ENCODE measurements around the gene CLTCL1. TPM values are rescaled to one million over a fixed set of nuclear protein-coding genes. Genes with fewer than 3 reads are reported as not detected.
A peak's percentile ranks its signal among the peaks of the same experiment; 100 is the strongest.
"Not testable (repeated sequence)": the region's sequence is repeated elsewhere in the genome, so short reads cannot be mapped to it uniquely, and the experiment has no call there.

CLTCL1 gene
- total RNA-seq, 4 donors from 2014 or later: 111 to 311 (median 215) TPM

- peaks cover 0 to 16% (median 0%) of the 10 kb centered on the region in 3 donors for H3K9me3 ChIP-seq
- no peak overlapping the region for H3K4me3 ChIP-seq
- H3K4me1 ChIP-seq: no peaks in the 10 kb centered on the region
- H3K36me3 ChIP-seq: no peaks in the 10 kb centered on the region
- DNase-seq (no peak), ATAC-seq (no peak)
- intact Hi-C loops (cut with DNase I; ENCODE audit: low total_unique reads): no loop called here
- no peaks in the 10 kb centered on the region for H3K27me3 ChIP-seq
- TF ChIP-seq CTCF (IDR thresholded peaks at IDR 0.05 in 4 of 5, conservative IDR thresholded peaks at IDR 0.05 in 1 of 5): no peak
- no peak for TF ChIP-seq POLR2A (IDR thresholded peaks at IDR 0.05)
- no peak overlapping the region for H3K27ac ChIP-seq
- in situ Hi-C loops (cut with MboI; ENCODE audit: low sequenced_read_pairs in 4 of 4): no loop called here
Observed at GRCh38 chr22:19317865-19318264, 26.3 kb upstream of the CLTCL1 start.

GRCh38 chr22:19307872-19308271 lies 16.4 kb upstream of the CLTCL1 start:
- H3K27me3 ChIP-seq: no peaks in the 10 kb centered on the region
- no peak for ATAC-seq
- H3K36me3 ChIP-seq: no peaks in the 10 kb centered on the region
- DNase-seq: no peak
- H3K4me1 ChIP-seq: no peaks in the 10 kb centered on the region
- intact Hi-C loops (cut with DNase I; ENCODE audit: low total_unique reads) (no loop called here), in situ Hi-C loops (cut with MboI; ENCODE audit: low sequenced_read_pairs in 4 of 4) (no loop called here)
- H3K4me3 ChIP-seq: no peak overlapping the region
- H3K9me3 ChIP-seq: no peaks in the 10 kb centered on the region
- no peak for TF ChIP-seq POLR2A (IDR thresholded peaks at IDR 0.05)
- TF ChIP-seq CTCF (IDR thresholded peaks at IDR 0.05 in 4 of 5, conservative IDR thresholded peaks at IDR 0.05 in 1 of 5): no peak
- H3K27ac ChIP-seq: no peak overlapping the region

GRCh38 chr22:19306535-19306934 lies 15.0 kb upstream of the CLTCL1 start:
- DNase-seq; H3K27ac ChIP-seq; H3K9me3 ChIP-seq; H3K4me1 ChIP-seq; H3K27me3 ChIP-seq; ATAC-seq; in situ Hi-C loops (cut with MboI; ENCODE audit: low sequenced_read_pairs in 4 of 4); intact Hi-C loops (cut with DNase I; ENCODE audit: low total_unique reads); H3K36me3 ChIP-seq; H3K4me3 ChIP-seq: not testable (repeated sequence)

GRCh38 chr22:19304547-19304946 lies 13.0 kb upstream of the CLTCL1 start:
- no peak overlapping the region for H3K27ac ChIP-seq
- in situ Hi-C loops (cut with MboI; ENCODE audit: low sequenced_read_pairs in 4 of 4) (no loop called here), intact Hi-C loops (cut with DNase I; ENCODE audit: low total_unique reads) (no loop called here)
- no peak for TF ChIP-seq POLR2A (IDR thresholded peaks at IDR 0.05)
- H3K36me3 ChIP-seq: no peaks in the 10 kb centered on the region
- H3K4me1 ChIP-seq: no peaks in the 10 kb centered on the region
- H3K27me3 ChIP-seq: no peaks in the 10 kb centered on the region
- DNase-seq (no peak), ATAC-seq (no peak)
- H3K4me3 ChIP-seq: no peak overlapping the region
- no peaks in the 10 kb centered on the region for H3K9me3 ChIP-seq

GRCh38 chr22:19303785-19304184 lies 12.3 kb upstream of the CLTCL1 start:
- in situ Hi-C loops (cut with MboI; ENCODE audit: low sequenced_read_pairs in 4 of 4) (no loop called here), intact Hi-C loops (cut with DNase I; ENCODE audit: low total_unique reads) (no loop called here)
- DNase-seq (no peak), ATAC-seq (no peak)
- TF ChIP-seq CTCF (IDR thresholded peaks at IDR 0.05 in 4 of 5, conservative IDR thresholded peaks at IDR 0.05 in 1 of 5) (no peak), POLR2A (IDR thresholded peaks at IDR 0.05) (no peak)
- Histone ChIP-seq H3K27ac (no peak overlapping the region), H3K36me3 (no peaks in the 10 kb centered on the region), H3K27me3 (no peaks in the 10 kb centered on the region), H3K9me3 (no peaks in the 10 kb centered on the region), H3K4me3 (no peak overlapping the region), H3K4me1 (no peaks in the 10 kb centered on the region)

GRCh38 chr22:19295733-19296132 lies 4.2 kb upstream of the CLTCL1 start:
- peaks cover 9 to 16% of the 10 kb centered on the region in 2 donors for H3K4me1 ChIP-seq
- in situ Hi-C loops (cut with MboI; ENCODE audit: low sequenced_read_pairs in 4 of 4) (loop anchor here in 1 of 4 donors (10.0 kb wide), 1 partner anchor 149 kb away; the partner anchor contains the start of gene C22orf39), intact Hi-C loops (cut with DNase I; ENCODE audit: low total_unique reads) (loop anchor here (5.0 to 10.0 kb wide), 2 partner anchors 337 to 1259 kb away; no protein-coding TSS in a partner anchor)
- H3K36me3 ChIP-seq: no peaks in the 10 kb centered on the region
- H3K9me3 ChIP-seq: no peaks in the 10 kb centered on the region
- DNase-seq: no peak
- no peak for ATAC-seq
- H3K27me3 ChIP-seq: no peaks in the 10 kb centered on the region
- TF ChIP-seq CTCF (IDR thresholded peaks at IDR 0.05 in 4 of 5, conservative IDR thresholded peaks at IDR 0.05 in 1 of 5) (no peak), POLR2A (IDR thresholded peaks at IDR 0.05) (no peak)
- peak overlapping the region; percentile 1 to 100 (median 96) for H3K27ac ChIP-seq
- H3K4me3 ChIP-seq: no peak overlapping the region

Measured in gastrocnemius medialis (tissue), 4 donors.